ENCODE measurements around the gene GPR183. TPM values are rescaled to one million over a fixed set of nuclear protein-coding genes. Genes with fewer than 3 reads are reported as not detected.

The GPR183 gene
- total and polyA plus RNA-seq, 2 of the 8 experiments (the other 6 are each of a cell fraction or from before 2014, with no cell fraction given): not detected

DNA sequence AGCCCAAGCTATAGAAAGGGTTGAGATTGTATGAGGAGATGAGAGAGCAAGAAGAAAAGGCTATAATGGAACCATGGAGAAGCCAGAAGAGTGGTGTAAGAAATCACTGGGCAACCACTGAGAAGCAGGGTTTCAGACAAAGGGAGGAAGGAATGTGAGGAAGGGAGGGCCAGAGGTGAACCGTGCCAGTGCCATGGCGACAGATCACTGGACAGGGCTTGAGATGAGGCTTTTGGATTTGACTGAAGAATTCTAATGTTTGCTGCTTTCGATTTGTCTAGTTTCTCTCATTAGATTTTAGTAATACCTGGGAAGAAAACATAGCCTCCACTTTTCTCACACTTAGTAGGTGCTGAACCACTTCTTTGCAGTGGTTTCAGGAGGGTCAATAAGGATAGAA, 6.3 kb upstream of the GPR183 start:
- FAIRE-seq (peak; percentile 57), DNase-seq (ENCODE audit: low read depth in 1 of 2, low spot score in 2 of 2) (no peak)
- POLR2A ChIA-PET (ENCODE audit: partially characterized antibody): no interaction called here

More for the DNA sequence above, 6.3 kb upstream of the GPR183 start:
- H4K8ac ChIP-seq (ENCODE audit: extremely low read depth, insufficient read depth, low read length): no peak overlapping the region
- no peaks in the 10 kb centered on the region for H3K79me2 ChIP-seq (ENCODE audit: control insufficient read depth in 1 of 2, insufficient read depth in 2 of 2, low read length in 2 of 2)
- H2BK15ac ChIP-seq (ENCODE audit: low read length): no peak overlapping the region
- H3K23me2 ChIP-seq (ENCODE audit: low read depth, low read length): no peaks in the 10 kb centered on the region
- H3K56ac ChIP-seq (replicated peaks; ENCODE audit: insufficient read length, low read depth, low read length): no peak overlapping the region
- no peak overlapping the region for H3K4me3 ChIP-seq (ENCODE audit: extremely low read depth in 1 of 4, insufficient read depth in 2 of 4, low read depth in 3 of 4, low read length in 4 of 4)
- H3K4ac ChIP-seq (replicated peaks; ENCODE audit: insufficient read length, low read depth, low read length): no peak overlapping the region
- no peak overlapping the region for H2AK5ac ChIP-seq (ENCODE audit: low read depth, low read length)
- no peak overlapping the region for H2BK20ac ChIP-seq (ENCODE audit: low read length)
- TF ChIP-seq TEAD4 (IDR thresholded peaks at IDR 0.05; ENCODE audit: low read depth, low read length): peak; percentile 49; the same call in 1 of the 2 replicates
- no peak for TF ChIP-seq POLR2A (IDR thresholded peaks at IDR 0.05; ENCODE audit: control extremely low read depth in 1 of 2, low read depth in 2 of 2, low read length in 2 of 2)
- WGBS, 2 experiments (ENCODE audit: extremely low coverage in 1 of 2, insufficient coverage in 1 of 2, insufficient read length in 1 of 2, insufficient replicate concordance in 2 of 2, low coverage in 1 of 2, low lambda C conversion rate in 2 of 2, missing lambda C conversion rate in 1 of 2): 94% methylated on average over 3 of the region's 3 CpGs; no CpG with 5 or more reads in 1 of the 2 experiments
- no peak overlapping the region for H2BK120ac ChIP-seq (replicated peaks; ENCODE audit: low read depth, low read length)
- H3K14ac ChIP-seq (ENCODE audit: insufficient read length): no peak overlapping the region
- no peaks in the 10 kb centered on the region; the same call in 1 of the 2 replicates for H3K79me1 ChIP-seq (ENCODE audit: low read depth, low read length)
- H4K20me1 ChIP-seq (replicated peaks in 1 of 2; ENCODE audit: control insufficient read depth in 1 of 2, insufficient read depth in 2 of 2, low read length in 2 of 2): peaks cover 4 to 5% of the 10 kb centered on the region in 2 experiments
- no peak overlapping the region for H4K5ac ChIP-seq (ENCODE audit: insufficient read length, low read depth, low read length)
- no peaks in the 10 kb centered on the region for H3K27me3 ChIP-seq (replicated peaks in 1 of 4; ENCODE audit: control insufficient read depth in 3 of 4, extremely low read depth in 1 of 4, insufficient read depth in 3 of 4, low read length in 3 of 4)
- no peak overlapping the region for H3K9ac ChIP-seq (replicated peaks in 1 of 4; ENCODE audit: extremely low read depth in 1 of 4, low read depth in 3 of 4, low read length in 3 of 4)
- H2AFZ ChIP-seq (ENCODE audit: low read length): no peak overlapping the region
- no peak overlapping the region for H3K18ac ChIP-seq (ENCODE audit: extremely low read depth, low read length)
- H3K4me2 ChIP-seq (ENCODE audit: insufficient read depth in 1 of 2, low read depth in 2 of 2, low read length in 2 of 2): no peak overlapping the region
- H3K27ac ChIP-seq (ENCODE audit: low read depth, low read length): no peak overlapping the region
- H2BK5ac ChIP-seq (ENCODE audit: low read depth, low read length): no peak overlapping the region
- H2BK12ac ChIP-seq (ENCODE audit: low read depth, low read length): no peak overlapping the region
- CTCF ChIA-PET (ENCODE audit: partially characterized antibody): no interaction called here
- peaks cover 0 to 3% (median 0%) of the 10 kb centered on the region in 4 experiments; a peak in 1 of 7 replicates for H3K4me1 ChIP-seq (replicated peaks in 1 of 4; ENCODE audit: control insufficient read depth in 3 of 4, insufficient read depth in 4 of 4, low read length in 3 of 4)
- no peak overlapping the region for H4K91ac ChIP-seq (replicated peaks; ENCODE audit: insufficient read length, low read length)
- no peaks in the 10 kb centered on the region for H3K9me3 ChIP-seq (ENCODE audit: insufficient read depth in 2 of 2, low read depth in 1 of 2, low read length in 1 of 2)
- H3K36me3 ChIP-seq (ENCODE audit: control insufficient read depth in 2 of 4, insufficient read depth in 4 of 4, low read length in 3 of 4): no peaks in the 10 kb centered on the region; a peak in 1 of 8 replicates
- H3K23ac ChIP-seq (ENCODE audit: insufficient read length): no peak overlapping the region
